GM21528 (cell line): ENCODE results near the gene ZNF302.
"Not testable (repeated sequence)": the region's sequence is repeated elsewhere in the genome, so short reads cannot be mapped to it uniquely, and the experiment has no call there.

Experiments
- ATAC-seq: cut with Tn5 transposase; IDR thresholded peaks from one replicate; pipeline ENCODE4 v1.9.1; 2021; ENCODE audit warnings: mild to moderate bottlenecking, moderate library complexity; ENCODE audit not compliant: unreplicated experiment, low FRiP score

The ZNF302 gene

GRCh38 chr19:34669305-34669704 lies 8.2 kb upstream of the ZNF302 start:
- ATAC-seq: no peak

- no peak for ATAC-seq
Measured at GRCh38 chr19:34671972-34672371, 5.5 kb upstream of the ZNF302 start.

GRCh38 chr19:34673590-34673989 lies 3.9 kb upstream of the ZNF302 start:
- ATAC-seq: no peak

- ATAC-seq: no peak
Measured at GRCh38 chr19:34675250-34675649, 2.2 kb upstream of the ZNF302 start.

GRCh38 chr19:34675919-34676318 lies 1.6 kb upstream of the ZNF302 start:
- no peak for ATAC-seq

- ATAC-seq: peak; percentile 66
Measured at GRCh38 chr19:34676697-34677385, 637 bp upstream of the ZNF302 start, which contains the start of gene SCGB2B2. Gene SCGB2B2, minus strand, starts transcription at chr19:34677159. Its CDS starts 82,596 bp downstream, at chr19:34594563.

- ATAC-seq: no peak
Measured at GRCh38 chr19:34678085-34678412, 571 bp downstream of the ZNF302 start.

- ATAC-seq: no peak
Measured at GRCh38 chr19:34678421-34678820, 943 bp downstream of the ZNF302 start.

GRCh38 chr19:34681478-34681877 lies 4.0 kb downstream of the ZNF302 start:
- ATAC-seq: no peak

GRCh38 chr19:34685266-34685665 lies 7.8 kb downstream of the ZNF302 start:
- not testable (repeated sequence) for ATAC-seq

- ATAC-seq: no peak
Measured at GRCh38 chr19:34686455-34686854, 9.0 kb downstream of the ZNF302 start.

- no peak for ATAC-seq
Measured at GRCh38 chr19:34687348-34687747, 9.9 kb downstream of the ZNF302 start.

GRCh38 chr19:34688592-34688991 lies 11.1 kb downstream of the ZNF302 start:
- no peak for ATAC-seq

GRCh38 chr19:34690372-34690771 lies 12.9 kb downstream of the ZNF302 start:
- ATAC-seq: no peak

- ATAC-seq: no peak
Measured at GRCh38 chr19:34692549-34692948, 15.1 kb downstream of the ZNF302 start.

GRCh38 chr19:34707661-34708060 lies 30.2 kb downstream of the ZNF302 start:
- ATAC-seq: no peak

GRCh38 chr19:34711890-34712289 lies 34.4 kb downstream of the ZNF302 start:
- no peak for ATAC-seq

GRCh38 chr19:34712395-34713261 lies 35.1 kb downstream of the ZNF302 start:
- ATAC-seq: no peak

- ATAC-seq: no peak
Measured at GRCh38 chr19:34713262-34713637, 35.8 kb downstream of the ZNF302 start.

GRCh38 chr19:34715357-34715756 lies 37.9 kb downstream of the ZNF302 start:
- no peak for ATAC-seq

GRCh38 chr19:34722353-34722752 lies 44.9 kb downstream of the ZNF302 start:
- ATAC-seq: no peak

- ATAC-seq: no peak
Measured at GRCh38 chr19:34725400-34725799, 47.9 kb downstream of the ZNF302 start.
